ENCODE results near the gene SSBP3. TPM values are rescaled to one million over a fixed set of nuclear protein-coding genes. Genes with fewer than 3 reads are reported as not detected.

SSBP3 gene
- total RNA-seq, 1 experiment from 2014 or later = 37.5 TPM

DNA sequence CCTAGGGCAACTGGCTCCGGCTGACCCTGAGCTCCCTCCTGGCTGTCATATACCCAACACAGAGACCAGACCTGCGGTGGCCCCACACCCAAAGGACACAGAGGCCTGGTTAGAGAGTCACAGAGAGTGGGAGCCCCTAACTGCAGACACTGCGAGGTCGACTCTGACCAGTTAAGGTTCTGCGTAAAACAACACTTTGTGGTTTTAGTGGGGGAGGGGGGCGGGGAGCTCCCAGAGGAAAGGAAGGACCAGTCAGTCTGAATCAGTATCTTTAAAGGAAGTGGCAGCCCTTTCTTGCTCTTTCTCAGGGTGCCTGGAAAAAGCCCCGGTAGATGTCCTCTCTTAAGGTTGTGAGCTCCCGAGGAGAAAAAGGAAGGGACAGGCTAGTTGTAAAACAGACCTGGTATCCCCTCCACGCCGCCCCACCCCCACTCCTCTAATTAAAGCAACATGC, 2.4 kb downstream of the SSBP3 start:
- Histone ChIP-seq H3K4me1 (ENCODE audit: control insufficient read depth in 1 of 2, insufficient read depth in 2 of 2, low read length in 2 of 2) (peaks cover 17 to 28% of the 10 kb centered on the region in 2 experiments), H3K27me3 (ENCODE audit: insufficient read depth, low read length) (no peaks in the 10 kb centered on the region), H3K9me3 (ENCODE audit: control insufficient read depth in 1 of 2, insufficient read depth in 1 of 2, low read depth in 1 of 2, low read length in 2 of 2) (no peaks in the 10 kb centered on the region), H2AFZ (ENCODE audit: low read depth, low read length, poor library complexity, severe bottlenecking) (no peak overlapping the region), H4K20me1 (ENCODE audit: insufficient read depth) (no peaks in the 10 kb centered on the region), H3K9me2 (ENCODE audit: insufficient read depth) (no peaks in the 10 kb centered on the region), H3K4me3 (replicated peaks in 1 of 2; ENCODE audit: low read depth in 1 of 2, low read length in 2 of 2) (no peak overlapping the region), H3K79me2 (ENCODE audit: insufficient read depth, low read length) (no peaks in the 10 kb centered on the region), H3K4me2 (ENCODE audit: low read length) (no peak overlapping the region), H3K9ac (ENCODE audit: low read length) (no peak overlapping the region), H3K27ac (ENCODE audit: low read depth, low read length) (no peak overlapping the region), H3K36me3 (ENCODE audit: control insufficient read depth in 1 of 2, insufficient read depth in 2 of 2, low read length in 2 of 2) (peaks cover 12 to 28% of the 10 kb centered on the region in 2 experiments; a peak in 3 of 4 replicates)
- TF ChIP-seq, protein P1, sequence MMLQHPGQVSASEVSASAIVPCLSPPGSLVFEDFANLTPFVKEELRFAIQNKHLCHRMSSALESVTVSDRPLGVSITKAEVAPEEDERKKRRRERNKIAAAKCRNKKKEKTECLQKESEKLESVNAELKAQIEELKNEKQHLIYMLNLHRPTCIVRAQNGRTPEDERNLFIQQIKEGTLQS (IDR thresholded peaks at IDR 0.05) = no peak
- TF ChIP-seq SRF (IDR thresholded peaks at IDR 0.05; ENCODE audit: low read depth) (no peak), POLR2A (IDR thresholded peaks at IDR 0.05; ENCODE audit: borderline replicate concordance, extremely low read depth, insufficient read depth, insufficient read length) (no peak), JUND (IDR thresholded peaks at IDR 0.05) (no peak), SIN3A (IDR thresholded peaks at IDR 0.05; ENCODE audit: low read depth) (no peak), ZNF274 (IDR thresholded peaks at IDR 0.05; ENCODE audit: low read depth, low read length) (no peak), POLR2AphosphoS5 (IDR thresholded peaks at IDR 0.05; ENCODE audit: low read depth, low read length) (no peak), CBX3 (IDR thresholded peaks at IDR 0.05; ENCODE audit: low read depth) (no peak), EZH2 (IDR thresholded peaks at IDR 0.05) (no peak), CEBPB (IDR thresholded peaks at IDR 0.05; ENCODE audit: low read depth) (no peak)
- TF ChIP-seq, protein P2, sequence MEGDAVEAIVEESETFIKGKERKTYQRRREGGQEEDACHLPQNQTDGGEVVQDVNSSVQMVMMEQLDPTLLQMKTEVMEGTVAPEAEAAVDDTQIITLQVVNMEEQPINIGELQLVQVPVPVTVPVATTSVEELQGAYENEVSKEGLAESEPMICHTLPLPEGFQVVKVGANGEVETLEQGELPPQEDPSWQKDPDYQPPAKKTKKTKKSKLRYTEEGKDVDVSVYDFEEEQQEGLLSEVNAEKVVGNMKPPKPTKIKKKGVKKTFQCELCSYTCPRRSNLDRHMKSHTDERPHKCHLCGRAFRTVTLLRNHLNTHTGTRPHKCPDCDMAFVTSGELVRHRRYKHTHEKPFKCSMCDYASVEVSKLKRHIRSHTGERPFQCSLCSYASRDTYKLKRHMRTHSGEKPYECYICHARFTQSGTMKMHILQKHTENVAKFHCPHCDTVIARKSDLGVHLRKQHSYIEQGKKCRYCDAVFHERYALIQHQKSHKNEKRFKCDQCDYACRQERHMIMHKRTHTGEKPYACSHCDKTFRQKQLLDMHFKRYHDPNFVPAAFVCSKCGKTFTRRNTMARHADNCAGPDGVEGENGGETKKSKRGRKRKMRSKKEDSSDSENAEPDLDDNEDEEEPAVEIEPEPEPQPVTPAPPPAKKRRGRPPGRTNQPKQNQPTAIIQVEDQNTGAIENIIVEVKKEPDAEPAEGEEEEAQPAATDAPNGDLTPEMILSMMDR (IDR thresholded peaks at IDR 0.05 in 2 of 3, conservative IDR thresholded peaks at IDR 0.05 in 1 of 3; ENCODE audit: borderline replicate concordance in 1 of 3, insufficient read depth in 1 of 3, low read depth in 2 of 3, low read length in 2 of 3) = no peak
- TF ChIP-seq, protein P3, sequence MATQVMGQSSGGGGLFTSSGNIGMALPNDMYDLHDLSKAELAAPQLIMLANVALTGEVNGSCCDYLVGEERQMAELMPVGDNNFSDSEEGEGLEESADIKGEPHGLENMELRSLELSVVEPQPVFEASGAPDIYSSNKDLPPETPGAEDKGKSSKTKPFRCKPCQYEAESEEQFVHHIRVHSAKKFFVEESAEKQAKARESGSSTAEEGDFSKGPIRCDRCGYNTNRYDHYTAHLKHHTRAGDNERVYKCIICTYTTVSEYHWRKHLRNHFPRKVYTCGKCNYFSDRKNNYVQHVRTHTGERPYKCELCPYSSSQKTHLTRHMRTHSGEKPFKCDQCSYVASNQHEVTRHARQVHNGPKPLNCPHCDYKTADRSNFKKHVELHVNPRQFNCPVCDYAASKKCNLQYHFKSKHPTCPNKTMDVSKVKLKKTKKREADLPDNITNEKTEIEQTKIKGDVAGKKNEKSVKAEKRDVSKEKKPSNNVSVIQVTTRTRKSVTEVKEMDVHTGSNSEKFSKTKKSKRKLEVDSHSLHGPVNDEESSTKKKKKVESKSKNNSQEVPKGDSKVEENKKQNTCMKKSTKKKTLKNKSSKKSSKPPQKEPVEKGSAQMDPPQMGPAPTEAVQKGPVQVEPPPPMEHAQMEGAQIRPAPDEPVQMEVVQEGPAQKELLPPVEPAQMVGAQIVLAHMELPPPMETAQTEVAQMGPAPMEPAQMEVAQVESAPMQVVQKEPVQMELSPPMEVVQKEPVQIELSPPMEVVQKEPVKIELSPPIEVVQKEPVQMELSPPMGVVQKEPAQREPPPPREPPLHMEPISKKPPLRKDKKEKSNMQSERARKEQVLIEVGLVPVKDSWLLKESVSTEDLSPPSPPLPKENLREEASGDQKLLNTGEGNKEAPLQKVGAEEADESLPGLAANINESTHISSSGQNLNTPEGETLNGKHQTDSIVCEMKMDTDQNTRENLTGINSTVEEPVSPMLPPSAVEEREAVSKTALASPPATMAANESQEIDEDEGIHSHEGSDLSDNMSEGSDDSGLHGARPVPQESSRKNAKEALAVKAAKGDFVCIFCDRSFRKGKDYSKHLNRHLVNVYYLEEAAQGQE (IDR thresholded peaks at IDR 0.05; ENCODE audit: low read depth) = no peak
- DNase-seq (ENCODE audit: low read depth, low spot score) (no peak), ATAC-seq (no peak)
- ChIA-PET CTCF (no interaction called here), RAD21 (ENCODE audit: low non-redundant PET in 1 of 2, low total read pairs in 2 of 2, uncharacterized antibody in 2 of 2, unreplicated experiment in 2 of 2) (no interaction called here), POLR2A (no interaction called here)
- intact Hi-C loops (cut with micrococcal nuclease) = loop anchor here (10.0 kb wide), 1 partner anchor 199 kb away; the partner anchor contains the start of genes CYB5RL and MRPL37
- no TSS peak for BruUV-seq (replicated peaks)
